ENCODE results near the gene SLC6A8. TPM values are rescaled to one million over a fixed set of nuclear protein-coding genes. Genes with fewer than 3 reads are reported as not detected.

SLC6A8 gene
- polyA plus RNA-seq, 1 experiment, result 11.9 TPM

GRCh38 chrX:153642655-153643430 is 44.9 kb upstream of the SLC6A8 start:
- DNase-seq (ENCODE audit: low read depth), result no peak

GRCh38 chrX:153643431-153644351 is 44.0 kb upstream of the SLC6A8 start:
- DNase-seq (ENCODE audit: low read depth), result no peak
- ChIA-PET POLR2A (no interaction called here), CTCF (interaction anchor here (1.0 to 2.1 kb wide), 2 partner anchors 12 to 24 kb away, joined by 3 to 7 read pairs; no protein-coding TSS in a partner anchor)
- Histone ChIP-seq H3K4me3 (ENCODE audit: low read depth, low read length) (0 out of 2 replicates have a peak overlapping the region, but pooled peaks have one; percentile 2), H3K27me3 (ENCODE audit: control insufficient read depth, insufficient read depth, low read length) (peaks cover 31% of the 10 kb centered on the region), H3K36me3 (ENCODE audit: control insufficient read depth, insufficient read depth, low read length) (no peaks in the 10 kb centered on the region)
- TF ChIP-seq CTCF (IDR thresholded peaks at IDR 0.05; ENCODE audit: insufficient read depth, low read depth, low read length), result peak; percentile 10; the same call in 1 of the 2 replicates

More at GRCh38 chrX:153642655-153643430, 44.9 kb upstream of the SLC6A8 start:
- ChIA-PET CTCF (no interaction called here), POLR2A (no interaction called here)
- no peak overlapping the region for H3K4me3 ChIP-seq (ENCODE audit: low read depth, low read length)
- no peak for TF ChIP-seq CTCF (IDR thresholded peaks at IDR 0.05; ENCODE audit: insufficient read depth, low read depth, low read length)
- no peaks in the 10 kb centered on the region for H3K36me3 ChIP-seq (ENCODE audit: control insufficient read depth, insufficient read depth, low read length)
- H3K27me3 ChIP-seq (ENCODE audit: control insufficient read depth, insufficient read depth, low read length), result peaks cover 27% of the 10 kb centered on the region

GRCh38 chrX:153644356-153645125 is 43.2 kb upstream of the SLC6A8 start:
- ChIA-PET CTCF (interaction anchor here (0.7 to 2.1 kb wide), 6 partner anchors 8 to 125 kb away, joined by 3 to 7 read pairs (median 3); no protein-coding TSS in a partner anchor), POLR2A (no interaction called here)
- H3K4me3 ChIP-seq (ENCODE audit: low read depth, low read length), result no peak overlapping the region
- H3K27me3 ChIP-seq (ENCODE audit: control insufficient read depth, insufficient read depth, low read length), result peaks cover 31% of the 10 kb centered on the region
- no peaks in the 10 kb centered on the region for H3K36me3 ChIP-seq (ENCODE audit: control insufficient read depth, insufficient read depth, low read length)
- no peak for DNase-seq (ENCODE audit: low read depth)
- no peak for TF ChIP-seq CTCF (IDR thresholded peaks at IDR 0.05; ENCODE audit: insufficient read depth, low read depth, low read length)

- no peak for DNase-seq (ENCODE audit: low read depth)
- TF ChIP-seq CTCF (IDR thresholded peaks at IDR 0.05; ENCODE audit: insufficient read depth, low read depth, low read length), result no peak
- peaks cover 31% of the 10 kb centered on the region for H3K27me3 ChIP-seq (ENCODE audit: control insufficient read depth, insufficient read depth, low read length)
- H3K36me3 ChIP-seq (ENCODE audit: control insufficient read depth, insufficient read depth, low read length), result no peaks in the 10 kb centered on the region
- ChIA-PET CTCF (interaction anchor here (0.7 to 2.1 kb wide), 5 partner anchors 9 to 125 kb away, joined by 3 to 7 read pairs (median 3); no protein-coding TSS in a partner anchor), POLR2A (no interaction called here)
- H3K4me3 ChIP-seq (ENCODE audit: low read depth, low read length), result no peak overlapping the region
Measured at GRCh38 chrX:153645151-153645550, 42.6 kb upstream of the SLC6A8 start.

Measured in BJ (cell line).